T-cell (primary cell): ENCODE measurements around the gene CNMD. TPM values are rescaled to one million over a fixed set of nuclear protein-coding genes. Genes with fewer than 3 reads are reported as not detected.
"Not testable (repeated sequence)": the region's sequence is repeated elsewhere in the genome, so short reads cannot be mapped to it uniquely, and the experiment has no call there.

Source experiments
- ATAC-seq, 4 experiments: fragments of 200-7000 bp in 3 of 4; fragments of 150-1000 bp in 1 of 4; cut with Tn5 transposase; replicated peaks in 1 of 4; 1 replicate in 3 of 4; 2 replicates in 1 of 4; pipeline ENCODE4 v1.10.0; 2021; ENCODE audit warnings: moderate library complexity in 3 of 4, mild to moderate bottlenecking in 2 of 4, moderate number of reproducible peaks in 1 of 4
- CTCF ChIA-PET, 2 donors: fragments of 300-600 bp; sonication (Branson Sonifier 250); formaldehyde crosslinking; loops; one replicate each; lab custom pipeline; 2022; ENCODE audit warnings: antibody characterized with exemption in 2 of 2; lab: Charles Lee
- POLR2A ChIA-PET, 2 donors: fragments of 300-600 bp; sonication (Branson Sonifier 250); formaldehyde crosslinking; loops; one replicate each; lab custom pipeline; 2022; ENCODE audit warnings: antibody characterized with exemption in 2 of 2; lab: Charles Lee
- DNase-seq, 35 experiments: peaks; one replicate each; pipeline versions ENCODE4 v3.0.0 to v3.0.0-alpha.2; 2013 to 2023
- H3K27ac ChIP-seq: one replicate; pipeline ENCODE4 v1.5.1; 2013; ENCODE audit warnings: low read length
- H3K27me3 ChIP-seq, 2 experiments: replicated peaks in 1 of 2; 1 replicate in 1 of 2; 2 replicates in 1 of 2; pipeline versions ENCODE4 v1.6.1 to v1.7.0; 2013; ENCODE audit warnings: low read length in 1 of 2, mixed read lengths in 1 of 2; ENCODE audit not compliant: control insufficient read depth in 2 of 2, insufficient read depth in 2 of 2; ENCODE audit errors: extremely low read depth in 1 of 2
- H3K36me3 ChIP-seq, 2 donors: 1 replicate in 1 of 2; 2 replicates in 1 of 2; pipeline versions ENCODE4 v1.6.1 to v1.7.0; 2013; ENCODE audit warnings: low read length in 1 of 2; ENCODE audit not compliant: control insufficient read depth in 2 of 2, insufficient read depth in 1 of 2; ENCODE audit errors: extremely low read depth in 1 of 2
- H3K4me1 ChIP-seq, 2 experiments: 1 replicate in 1 of 2; 2 replicates in 1 of 2; pipeline versions ENCODE4 v1.6.1 to v1.7.0; 2013; ENCODE audit warnings: low read length in 2 of 2, mixed read lengths in 1 of 2; ENCODE audit not compliant: insufficient read depth in 2 of 2, control insufficient read depth in 1 of 2; ENCODE audit errors: extremely low read depth in 1 of 2
- H3K4me3 ChIP-seq, 2 donors: 1 replicate in 1 of 2; 2 replicates in 1 of 2; pipeline versions ENCODE4 v1.5.1 to v1.7.0; 2013; ENCODE audit warnings: mild to moderate bottlenecking in 2 of 2, low read length in 1 of 2, moderate library complexity in 1 of 2; ENCODE audit not compliant: control insufficient read depth in 1 of 2; ENCODE audit errors: extremely low read depth in 1 of 2
- H3K9me3 ChIP-seq: 2 replicates; pipeline ENCODE4 v1.7.0; 2013
- H3K27ac Mint-ChIP-seq, 2 donors: one replicate each; pipeline ENCODE4 v1.8.0; 2020 to 2021; ENCODE audit warnings: mild to moderate bottlenecking in 2 of 2, mixed read lengths in 2 of 2
- H3K27me3 Mint-ChIP-seq, 2 donors: one replicate each; pipeline ENCODE4 v1.8.0; 2021 to 2022; ENCODE audit warnings: mixed read lengths in 2 of 2
- H3K36me3 Mint-ChIP-seq: one replicate; pipeline ENCODE4 v1.8.0; 2021; ENCODE audit warnings: mixed read lengths
- H3K4me1 Mint-ChIP-seq, 3 donors: one replicate each; pipeline ENCODE4 v1.8.0; 2020 to 2022; ENCODE audit warnings: mixed read lengths in 3 of 3, mild to moderate bottlenecking in 1 of 3
- H3K4me3 Mint-ChIP-seq, 3 donors: one replicate each; pipeline ENCODE4 v1.8.0; 2020 to 2022; ENCODE audit warnings: mild to moderate bottlenecking in 3 of 3, mixed read lengths in 3 of 3, moderate library complexity in 3 of 3
- H3K9me3 Mint-ChIP-seq, 3 donors: one replicate each; pipeline ENCODE4 v1.8.0; 2020 to 2022; ENCODE audit warnings: mixed read lengths in 3 of 3
- WGBS: methylation state at CpG from one replicate; pipeline ENCODE4 v1.1.5; 2013; ENCODE audit warnings: missing lambda C conversion rate; ENCODE audit not compliant: insufficient coverage; 5-methylcytosine and 5-hydroxymethylcytosine counted together
- total RNA-seq, 35 experiments: library from RNA in 6 of 35; stranded (reverse) in 6 of 35; fragments of 120-200 nt in 1 of 35; gene quantifications; one replicate each; pipeline versions ENCODE4 v1.2.1 to v1.2.4 and lab custom pipeline; 2013 to 2026

Gene CNMD
- total RNA-seq, 5 donors from 2014 or later (not counting 1 experiment from before 2014, with no cell fraction given) = not detected

- ChIA-PET CTCF (no interaction called here), POLR2A (interaction anchor here in 1 of 2 donors (0.7 kb wide), 1 partner anchor 41 kb away, joined by 3 read pairs; no protein-coding TSS in a partner anchor)
- no CpG with 5 or more reads among the region's 1 CpG for WGBS
- DNase-seq = no peak
- peaks cover 0 to 24% of the 10 kb centered on the region in 2 experiments for H3K27me3 ChIP-seq
- no peak overlapping the region for H3K27ac Mint-ChIP-seq
- H3K4me1 ChIP-seq = no peaks in the 10 kb centered on the region
- H3K27ac ChIP-seq = no peak overlapping the region
- peaks cover 3 to 19% of the 10 kb centered on the region in 2 donors for H3K27me3 Mint-ChIP-seq
- H3K9me3 Mint-ChIP-seq = peaks cover 0 to 5% (median 0%) of the 10 kb centered on the region in 3 donors
- H3K36me3 Mint-ChIP-seq = no peaks in the 10 kb centered on the region
- no peak for ATAC-seq
- H3K4me1 Mint-ChIP-seq = no peaks in the 10 kb centered on the region
- H3K36me3 ChIP-seq = no peaks in the 10 kb centered on the region
- H3K4me3 ChIP-seq = no peak overlapping the region
- no peak overlapping the region for H3K4me3 Mint-ChIP-seq
- no peaks in the 10 kb centered on the region for H3K9me3 ChIP-seq
Observed at GRCh38 chr13:52725302-52725701, 14.3 kb downstream of the CNMD start.

GRCh38 chr13:52723181-52723580, 16.4 kb downstream of the CNMD start:
- peaks cover 0 to 24% of the 10 kb centered on the region in 2 experiments for H3K27me3 ChIP-seq
- H3K36me3 Mint-ChIP-seq = peaks cover 10% of the 10 kb centered on the region
- H3K27ac Mint-ChIP-seq = no peak overlapping the region
- DNase-seq (no peak), ATAC-seq (no peak)
- H3K36me3 ChIP-seq = no peaks in the 10 kb centered on the region
- ChIA-PET CTCF (no interaction called here), POLR2A (no interaction called here)
- peaks cover 18 to 32% of the 10 kb centered on the region in 2 donors for H3K27me3 Mint-ChIP-seq
- H3K4me1 Mint-ChIP-seq = no peaks in the 10 kb centered on the region
- H3K4me3 ChIP-seq = no peak overlapping the region
- H3K4me1 ChIP-seq = no peaks in the 10 kb centered on the region
- no peaks in the 10 kb centered on the region for H3K9me3 ChIP-seq
- H3K9me3 Mint-ChIP-seq = peaks cover 6 to 16% (median 14%) of the 10 kb centered on the region in 3 donors
- H3K27ac ChIP-seq = no peak overlapping the region
- 57% methylated on average over 2 of the region's 4 CpGs for WGBS
- no peak overlapping the region for H3K4me3 Mint-ChIP-seq

- POLR2A ChIA-PET = interaction anchor here in 1 of 2 donors (0.6 kb wide), 1 partner anchor 75 kb away, joined by 5 read pairs; no protein-coding TSS in a partner anchor
- DNase-seq, H3K27ac ChIP-seq, H3K9me3 ChIP-seq, H3K4me1 ChIP-seq, ATAC-seq, CTCF ChIA-PET, H3K36me3 ChIP-seq, H3K4me3 ChIP-seq, H3K4me3 Mint-ChIP-seq, H3K27ac Mint-ChIP-seq, H3K4me1 Mint-ChIP-seq: not testable (repeated sequence)
- Mint-ChIP-seq H3K27me3 (peaks cover 18 to 37% of the 10 kb centered on the region in 2 donors), H3K36me3 (peaks cover 10% of the 10 kb centered on the region), H3K9me3 (peaks cover 6 to 21% (median 18%) of the 10 kb centered on the region in 3 donors)
- peaks cover 0 to 24% of the 10 kb centered on the region in 2 experiments for H3K27me3 ChIP-seq
- WGBS = 89% methylated on average over 1 of the region's 2 CpGs
Observed at GRCh38 chr13:52721356-52721755, 18.3 kb downstream of the CNMD start.

GRCh38 chr13:52720904-52721303, 18.7 kb downstream of the CNMD start:
- H3K27ac Mint-ChIP-seq, DNase-seq, H3K4me3 ChIP-seq, H3K4me3 Mint-ChIP-seq, ATAC-seq, H3K36me3 ChIP-seq, H3K27ac ChIP-seq, H3K4me1 Mint-ChIP-seq, CTCF ChIA-PET, H3K9me3 ChIP-seq, H3K4me1 ChIP-seq: not testable (repeated sequence)
- peaks cover 18 to 38% of the 10 kb centered on the region in 2 donors for H3K27me3 Mint-ChIP-seq
- WGBS = 100% methylated on average over 1 of the region's 7 CpGs
- peaks cover 0 to 24% of the 10 kb centered on the region in 2 experiments for H3K27me3 ChIP-seq
- H3K36me3 Mint-ChIP-seq = peaks cover 10% of the 10 kb centered on the region
- POLR2A ChIA-PET = interaction anchor here in 1 of 2 donors (0.6 kb wide), 1 partner anchor 75 kb away, joined by 5 read pairs; no protein-coding TSS in a partner anchor
- H3K9me3 Mint-ChIP-seq = peaks cover 6 to 22% (median 17%) of the 10 kb centered on the region in 3 donors

GRCh38 chr13:52713894-52714293, 25.7 kb downstream of the CNMD start:
- Histone ChIP-seq H3K4me3 (no peak overlapping the region), H3K9me3 (no peaks in the 10 kb centered on the region), H3K27me3 (peaks cover 0 to 3% of the 10 kb centered on the region in 2 experiments), H3K4me1 (no peaks in the 10 kb centered on the region), H3K27ac (no peak overlapping the region), H3K36me3 (no peaks in the 10 kb centered on the region)
- DNase-seq (no peak), ATAC-seq (no peak)
- H3K27me3 Mint-ChIP-seq = peaks cover 6 to 13% of the 10 kb centered on the region in 2 donors
- no peaks in the 10 kb centered on the region for H3K4me1 Mint-ChIP-seq
- ChIA-PET CTCF (no interaction called here), POLR2A (no interaction called here)
- H3K4me3 Mint-ChIP-seq = no peak overlapping the region
- peaks cover 6 to 16% (median 11%) of the 10 kb centered on the region in 3 donors for H3K9me3 Mint-ChIP-seq
- WGBS = 18% methylated on average over 2 of the region's 3 CpGs
- H3K36me3 Mint-ChIP-seq = peaks cover 6% of the 10 kb centered on the region
- no peak overlapping the region for H3K27ac Mint-ChIP-seq

- no peak for ATAC-seq
- H3K9me3 Mint-ChIP-seq = peaks cover 0 to 4% (median 4%) of the 10 kb centered on the region in 3 donors
- CTCF ChIA-PET = no interaction called here
Observed at GRCh38 chr13:52712385-52712784, 27.2 kb downstream of the CNMD start.

More at GRCh38 chr13:52712385-52712784, 27.2 kb downstream of the CNMD start:
- no CpG with 5 or more reads among the region's 3 CpGs for WGBS
- H3K4me3 Mint-ChIP-seq = no peak overlapping the region
- no peaks in the 10 kb centered on the region for H3K4me1 Mint-ChIP-seq
- Histone ChIP-seq H3K27me3 (peaks cover 0 to 5% of the 10 kb centered on the region in 2 experiments), H3K4me3 (no peak overlapping the region), H3K9me3 (no peaks in the 10 kb centered on the region), H3K36me3 (no peaks in the 10 kb centered on the region), H3K4me1 (no peaks in the 10 kb centered on the region), H3K27ac (no peak overlapping the region)
- DNase-seq = no peak
- H3K27ac Mint-ChIP-seq = no peak overlapping the region
- peaks cover 0 to 7% of the 10 kb centered on the region in 2 donors for H3K27me3 Mint-ChIP-seq
- H3K36me3 Mint-ChIP-seq = no peaks in the 10 kb centered on the region
- POLR2A ChIA-PET = no interaction called here
